HS-27A (cell line): Measurements from ENCODE around the gene LTB.
"Not testable (repeated sequence)": the region's sequence is repeated elsewhere in the genome, so short reads cannot be mapped to it uniquely, and the experiment has no call there.

Experiments used
- DNase-seq: peaks from one replicate; pipeline ENCODE4 v3.0.0-alpha.2; 2012; ENCODE audit warnings: low read depth, missing footprints

LTB gene

GRCh38 chr6:31607317-31607716 is 25.1 kb upstream of the LTB start:
- DNase-seq = no peak

DNA sequence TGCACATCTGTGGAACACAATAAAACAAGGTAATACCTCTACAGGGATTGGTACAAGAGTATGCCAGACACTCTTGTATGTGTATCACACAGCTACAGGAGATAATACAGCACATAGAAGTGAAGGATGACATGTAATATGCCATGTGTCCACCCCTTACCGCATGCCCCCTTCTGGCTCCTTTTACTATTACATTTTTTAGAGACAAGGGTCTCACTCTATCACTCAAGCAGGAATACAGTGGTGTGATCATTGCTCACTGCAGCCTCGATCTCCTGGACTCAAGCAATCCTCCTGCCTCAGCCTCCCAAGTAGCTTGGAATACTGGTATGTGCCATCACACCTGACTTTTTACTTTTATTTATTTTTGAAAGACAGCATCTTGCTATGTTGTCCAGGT is 14.8 kb upstream of the LTB start:
- no peak for DNase-seq

DNA sequence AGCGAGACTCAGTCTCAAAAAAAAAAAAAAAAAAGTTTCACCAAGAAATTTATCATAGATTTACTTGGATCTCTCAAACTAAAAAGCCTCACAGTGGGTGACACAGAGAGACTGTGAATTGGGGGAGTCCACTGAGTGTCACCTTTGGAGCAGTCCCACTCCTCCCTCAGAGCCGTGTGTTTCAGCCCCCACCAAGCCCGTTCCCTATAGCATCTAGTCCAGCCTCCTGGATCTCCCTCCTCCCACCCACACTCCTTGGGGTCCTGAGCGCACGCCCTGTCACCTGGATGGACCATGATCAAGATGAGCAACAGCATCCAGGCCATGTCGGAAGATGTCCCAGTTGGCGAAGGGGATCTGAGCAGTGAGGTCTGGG is 10.2 kb upstream of the LTB start:
- no peak for DNase-seq

DNA sequence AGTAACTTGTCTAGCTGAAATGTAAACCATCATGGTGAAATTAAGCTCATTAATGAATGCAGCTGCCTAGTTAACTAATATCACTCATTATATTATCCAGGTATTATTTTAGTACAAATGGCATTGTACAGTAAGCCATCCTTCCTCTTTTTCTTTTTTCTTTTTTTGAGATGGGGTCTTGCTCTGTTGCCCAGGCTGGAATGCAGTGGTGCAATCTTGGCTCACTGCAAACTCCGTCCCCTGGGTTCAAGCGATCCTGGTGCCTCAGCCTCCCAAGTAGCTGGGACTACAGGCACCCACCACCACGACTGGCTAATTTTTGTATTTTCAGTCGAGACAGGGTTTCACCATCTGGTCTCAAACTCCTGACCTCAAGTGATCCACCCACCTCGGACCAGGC is 8.5 kb upstream of the LTB start:
- DNase-seq = not testable (repeated sequence)

GRCh38 chr6:31588871-31589650 is 6.8 kb upstream of the LTB start:
- no peak for DNase-seq

DNA sequence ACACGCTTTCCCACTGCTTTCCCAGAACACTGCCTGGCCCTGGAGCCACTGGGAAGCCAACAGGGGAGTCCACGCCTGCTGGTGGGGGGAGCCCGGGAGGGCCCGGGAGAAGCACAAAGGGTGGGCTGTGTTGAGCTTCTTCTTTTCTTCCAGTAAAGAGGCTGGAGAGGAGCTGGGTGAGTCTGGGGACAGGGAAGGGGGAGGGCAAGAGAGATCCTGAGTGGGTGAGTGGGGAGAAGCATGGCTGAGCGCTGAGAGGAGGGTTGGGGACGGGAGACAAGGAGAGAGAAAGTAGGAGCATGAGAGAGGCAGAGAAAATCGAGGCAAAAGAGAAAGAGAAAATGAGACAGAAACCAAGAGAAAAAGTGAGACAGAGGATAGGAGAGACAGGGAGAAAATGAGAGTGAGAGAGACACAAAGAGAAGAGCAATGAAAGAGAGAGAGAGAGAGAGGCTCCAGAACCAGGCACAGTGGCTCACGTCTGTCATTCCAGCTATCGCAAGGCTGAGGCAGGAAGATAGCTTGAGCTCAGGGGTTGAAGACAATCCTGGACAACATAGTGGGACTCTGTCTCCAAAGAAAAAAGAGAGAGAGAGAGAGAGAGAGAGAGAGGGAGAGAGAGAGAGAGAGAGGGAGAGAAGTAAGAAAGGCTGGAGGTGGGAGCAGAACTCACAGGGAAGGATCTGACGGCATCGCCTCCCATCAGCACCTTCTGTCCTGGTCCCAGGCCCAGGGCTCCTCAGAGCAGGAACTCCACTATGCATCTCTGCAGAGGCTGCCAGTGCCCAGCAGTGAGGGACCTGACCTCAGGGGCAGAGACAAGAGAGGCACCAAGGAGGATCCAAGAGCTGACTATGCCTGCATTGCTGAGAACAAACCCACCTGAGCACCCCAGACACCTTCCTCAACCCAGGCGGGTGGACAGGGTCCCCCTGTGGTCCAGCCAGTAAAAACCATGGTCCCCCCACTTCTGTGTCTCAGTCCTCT is 5.9 kb upstream of the LTB start:
- no peak for DNase-seq

- DNase-seq = no peak
These were observed 4.5 kb upstream of the LTB start for GRCh38 chr6:31586599-31587281.

GRCh38 chr6:31586008-31586407 is 3.8 kb upstream of the LTB start, which contains the start of gene LST1:
Gene LST1, plus strand, starts transcription at chr6:31586277. Its CDS starts 1,023 bp downstream, at chr6:31587300.
- DNase-seq = no peak

DNA sequence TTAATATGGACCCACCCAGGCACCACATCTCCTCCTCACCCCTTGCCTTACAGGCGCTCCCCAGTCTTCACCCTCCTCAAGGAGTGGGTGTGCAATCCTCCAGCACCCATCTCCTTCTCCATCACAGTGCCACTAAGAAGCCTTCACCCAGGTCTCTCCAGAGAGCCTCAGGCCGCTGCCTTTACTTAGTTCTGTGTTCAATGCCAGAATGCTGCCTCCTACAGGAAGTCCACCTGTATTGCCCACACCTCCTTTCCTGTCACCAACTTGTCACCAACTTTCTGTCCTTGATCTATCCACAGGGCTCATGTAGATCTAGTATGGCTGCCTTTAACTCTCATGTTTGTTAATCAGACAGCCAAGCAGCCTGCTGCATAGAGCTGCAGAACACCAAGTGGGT is 3.3 kb upstream of the LTB start:
- DNase-seq = no peak

GRCh38 chr6:31581434-31582229 is 592 bp downstream of the LTB start:
- DNase-seq = no peak

- DNase-seq = no peak
These were observed 1.3 kb downstream of the LTB start for GRCh38 chr6:31580807-31581433.

DNA sequence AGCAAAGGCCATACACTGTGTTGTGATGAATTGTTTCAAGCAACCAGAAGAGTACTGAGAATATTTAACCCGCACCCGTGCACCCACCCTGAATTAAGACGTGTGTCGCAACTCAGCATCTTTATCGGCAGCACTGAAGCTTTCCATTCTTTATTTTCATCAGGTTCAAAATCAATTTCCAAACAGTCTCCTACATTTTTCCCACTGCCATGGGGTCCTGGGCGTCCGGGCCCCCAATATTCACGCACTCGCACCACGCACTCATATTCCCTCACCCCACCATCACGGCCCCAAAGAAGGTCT is 1.8 kb downstream of the LTB start:
- no peak for DNase-seq

GRCh38 chr6:31579546-31580437 is 2.4 kb downstream of the LTB start:
- DNase-seq = no peak

DNA sequence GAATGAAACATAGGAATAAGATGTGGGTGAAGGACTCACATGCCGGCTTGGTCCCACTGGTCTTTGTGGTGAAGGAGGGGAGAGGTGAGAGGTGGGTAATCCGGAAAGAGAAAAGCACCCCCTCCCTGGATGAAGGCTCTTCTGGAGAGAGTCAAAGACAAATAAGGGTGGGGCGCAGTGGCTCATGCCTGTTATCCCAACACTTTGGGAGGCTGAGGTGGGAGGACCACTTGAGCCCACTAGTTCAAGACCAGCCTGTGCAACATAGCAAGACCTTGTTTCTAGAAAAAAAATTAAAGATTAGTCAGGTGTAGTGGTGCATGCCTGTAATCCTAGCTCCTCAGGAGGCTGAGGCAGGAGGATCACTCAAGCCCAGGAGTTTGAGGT is 3.1 kb downstream of the LTB start:
- no peak for DNase-seq

- no peak for DNase-seq
These were observed 3.8 kb downstream of the LTB start for GRCh38 chr6:31578184-31579118.

- DNase-seq = no peak
These were observed 4.7 kb downstream of the LTB start for GRCh38 chr6:31577579-31577966.

- no peak for DNase-seq
These were observed 5.2 kb downstream of the LTB start for GRCh38 chr6:31576897-31577578.

DNA sequence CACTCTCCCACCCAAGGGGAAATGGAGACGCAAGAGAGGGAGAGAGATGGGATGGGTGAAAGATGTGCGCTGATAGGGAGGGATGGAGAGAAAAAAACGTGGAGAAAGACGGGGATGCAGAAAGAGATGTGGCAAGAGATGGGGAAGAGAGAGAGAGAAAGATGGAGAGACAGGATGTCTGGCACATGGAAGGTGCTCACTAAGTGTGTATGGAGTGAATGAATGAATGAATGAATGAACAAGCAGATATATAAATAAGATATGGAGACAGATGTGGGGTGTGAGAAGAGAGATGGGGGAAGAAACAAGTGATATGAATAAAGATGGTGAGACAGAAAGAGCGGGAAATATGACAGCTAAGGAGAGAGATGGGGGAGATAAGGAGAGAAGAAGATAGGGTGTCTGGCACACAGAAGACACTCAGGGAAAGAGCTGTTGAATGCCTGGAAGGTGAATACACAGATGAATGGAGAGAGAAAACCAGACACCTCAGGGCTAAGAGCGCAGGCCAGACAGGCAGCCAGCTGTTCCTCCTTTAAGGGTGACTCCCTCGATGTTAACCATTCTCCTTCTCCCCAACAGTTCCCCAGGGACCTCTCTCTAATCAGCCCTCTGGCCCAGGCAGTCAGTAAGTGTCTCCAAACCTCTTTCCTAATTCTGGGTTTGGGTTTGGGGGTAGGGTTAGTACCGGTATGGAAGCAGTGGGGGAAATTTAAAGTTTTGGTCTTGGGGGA is 6.1 kb downstream of the LTB start:
- no peak for DNase-seq
